ENCODE data around the gene NINJ2. TPM values are rescaled to one million over a fixed set of nuclear protein-coding genes. Genes with fewer than 3 reads are reported as not detected.

NINJ2 gene
- total and polyA plus RNA-seq, 8 donors = 0.32 to 1.8 (median 0.68) TPM

DNA sequence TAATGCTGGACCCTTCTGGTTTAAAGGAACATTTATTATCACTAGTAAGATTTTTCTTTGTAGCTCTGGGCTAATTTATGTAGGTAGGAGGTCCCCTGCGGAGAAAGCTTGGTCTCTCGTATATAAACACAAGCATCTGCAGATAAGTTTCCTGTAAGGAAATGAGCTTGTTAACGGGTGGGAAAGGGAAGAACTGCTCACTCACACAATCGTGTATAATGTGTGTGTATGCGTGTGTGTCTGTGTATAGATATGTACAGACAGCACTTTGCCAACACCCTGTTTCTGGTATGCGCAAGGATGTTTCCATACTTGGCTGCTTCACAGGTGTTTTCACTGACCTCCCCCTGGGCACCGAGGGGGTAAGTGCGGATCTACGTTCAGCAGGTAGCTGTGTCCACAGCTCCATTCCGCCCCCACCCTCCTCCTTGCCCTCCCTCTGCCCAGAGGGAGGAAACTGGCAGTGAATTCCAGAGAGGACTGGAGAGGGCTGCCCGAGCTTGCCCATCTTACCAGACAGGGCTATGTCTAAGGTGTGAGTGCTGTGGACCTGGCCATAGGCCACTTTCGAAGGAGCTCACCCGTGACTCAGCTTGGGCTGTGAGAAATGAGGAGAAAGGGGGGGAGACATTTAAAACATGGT, 65.2 kb downstream of the NINJ2 start:
- Histone ChIP-seq H3K36me3 (no peaks in the 10 kb centered on the region), H3K9me3 (no peaks in the 10 kb centered on the region), H3K27ac (no peak overlapping the region), H3K4me1 (no peaks in the 10 kb centered on the region), H3K27me3 (no peaks in the 10 kb centered on the region), H3K4me3 (no peak overlapping the region)
- intact Hi-C loops (cut with DNase I) = no loop called here
- no peak for DNase-seq
- WGBS, 2 donors = 68 to 71% methylated on average over 13 of the region's 13 CpGs
- TF ChIP-seq CTCF (IDR thresholded peaks at IDR 0.05) = no peak
- FAIRE-seq = no peak
- ATAC-seq = no peak

- FAIRE-seq = no peak
Measured at GRCh38 chr12:593396-594270, 69.6 kb downstream of the NINJ2 start.

DNA sequence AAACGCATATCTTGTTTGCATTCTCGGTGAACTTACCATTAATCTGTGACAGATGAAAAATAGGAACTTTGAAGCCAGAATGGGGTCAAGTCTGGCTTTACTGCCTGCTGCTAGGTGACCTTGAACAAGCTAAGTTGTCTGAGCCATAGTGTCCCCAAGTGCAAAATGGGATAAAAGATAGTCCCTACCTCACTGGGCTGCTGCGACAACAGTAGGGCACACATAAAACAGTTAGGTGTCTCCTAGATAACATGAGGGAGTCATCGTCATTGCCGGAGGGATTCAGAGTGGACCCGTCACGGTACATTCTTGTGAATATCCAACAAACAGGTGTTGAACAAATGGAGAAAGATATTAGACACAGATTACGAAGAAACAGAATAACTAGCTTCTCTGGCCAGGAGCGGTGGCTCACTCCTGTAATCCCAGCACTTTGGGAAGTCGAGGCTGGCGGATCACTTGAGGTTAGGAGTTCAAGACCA, 71.2 kb downstream of the NINJ2 start:
- ATAC-seq (peak in 2 of 4 donors; percentile 50 to 65), DNase-seq (no peak), FAIRE-seq (no peak)
- Histone ChIP-seq H3K27me3 (no peaks in the 10 kb centered on the region), H3K4me3 (peak overlapping the region in 1 of 4 donors; percentile 10), H3K4me1 (peaks cover 15 to 20% (median 15%) of the 10 kb centered on the region in 3 donors), H3K27ac (peak overlapping the region; percentile 27 to 65 (median 40)), H3K9me3 (no peaks in the 10 kb centered on the region), H3K36me3 (no peaks in the 10 kb centered on the region)
- intact Hi-C loops (cut with DNase I) = no loop called here
- no peak for TF ChIP-seq CTCF (IDR thresholded peaks at IDR 0.05)
- 45 to 47% methylated on average over 11 of the region's 11 CpGs for WGBS, 2 donors

More at GRCh38 chr12:593396-594270, 69.6 kb downstream of the NINJ2 start:
- intact Hi-C loops (cut with DNase I) = no loop called here
- Histone ChIP-seq H3K27ac (no peak overlapping the region), H3K36me3 (no peaks in the 10 kb centered on the region), H3K27me3 (no peaks in the 10 kb centered on the region), H3K9me3 (no peaks in the 10 kb centered on the region), H3K4me3 (no peak overlapping the region), H3K4me1 (peaks cover 15 to 20% (median 15%) of the 10 kb centered on the region in 3 donors)
- DNase-seq = no peak
- no peak for ATAC-seq
- 90 to 94% methylated on average over 7 of the region's 7 CpGs for WGBS, 2 donors
- TF ChIP-seq CTCF (IDR thresholded peaks at IDR 0.05) = no peak

DNA sequence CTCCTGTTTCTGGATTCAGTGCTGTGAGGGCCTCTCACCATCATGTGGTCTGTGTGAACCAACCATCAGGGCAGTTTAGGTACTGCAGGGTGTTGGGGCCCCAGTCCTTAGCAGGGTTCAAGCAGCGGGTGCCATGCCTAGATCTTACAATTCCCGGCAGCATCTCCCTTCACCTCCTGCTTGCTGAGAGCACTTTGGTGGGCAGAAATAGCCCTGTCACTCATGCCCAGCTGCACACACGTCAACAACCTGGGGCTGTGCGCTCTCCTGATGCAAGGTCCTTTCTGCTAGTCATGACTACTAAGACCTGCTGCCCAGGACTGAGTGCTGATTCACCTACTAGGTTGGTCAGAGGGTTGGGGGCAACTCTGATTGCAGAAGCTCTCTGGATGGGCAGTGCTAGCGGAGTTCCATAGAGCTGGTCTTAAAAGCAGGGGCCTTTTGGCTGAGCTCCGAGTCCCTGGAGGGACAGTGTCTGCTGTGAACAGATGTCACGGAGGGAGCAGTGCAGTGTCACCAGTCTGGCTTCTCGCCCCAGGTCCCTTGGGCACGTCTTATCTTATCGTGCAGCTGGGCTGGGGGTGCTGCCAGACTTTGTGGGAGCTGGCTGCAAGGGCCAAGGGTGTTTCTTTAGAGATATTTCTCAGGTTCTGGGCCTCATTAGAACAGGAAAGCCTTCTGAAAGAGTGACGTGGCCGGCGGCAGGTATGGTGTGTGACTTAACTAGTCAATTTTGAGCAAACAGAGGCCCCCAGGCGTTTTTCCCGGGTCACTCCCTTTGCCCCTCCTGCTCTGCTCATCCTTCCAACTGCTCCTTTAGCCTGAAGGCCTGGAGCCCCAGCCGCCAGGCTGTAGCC, 71.8 kb downstream of the NINJ2 start:
- Histone ChIP-seq H3K4me1 (peaks cover 15 to 20% (median 15%) of the 10 kb centered on the region in 3 donors), H3K9me3 (no peaks in the 10 kb centered on the region), H3K27me3 (no peaks in the 10 kb centered on the region), H3K4me3 (peak overlapping the region in 1 of 4 donors; percentile 10), H3K36me3 (no peaks in the 10 kb centered on the region), H3K27ac (peak overlapping the region; percentile 27 to 65 (median 40))
- FAIRE-seq = no peak
- TF ChIP-seq CTCF (IDR thresholded peaks at IDR 0.05) = peak in 1 of 4 donors; percentile 32
- intact Hi-C loops (cut with DNase I) = no loop called here
- peak; percentile 69 to 91 (median 80) for DNase-seq
- peak; percentile 90 to 93 (median 90) for ATAC-seq
- WGBS, 2 donors = 21% methylated on average over 16 of the region's 16 CpGs
